GM12878 (cell line): Measurements from ENCODE around the gene NAP1L1. TPM values are rescaled to one million over a fixed set of nuclear protein-coding genes. Genes with fewer than 3 reads are reported as not detected.

Experiments
- ATAC-seq: fragments of 200-7000 bp; cut with Tn5 transposase; 3 replicates; pipeline ENCODE4 v1.9.1; 2020; ENCODE audit warnings: mild to moderate bottlenecking, moderate library complexity
- BruUV-seq: library from RNA; stranded (reverse); fragments of 400-500 nt; replicated peaks from 2 replicates; lab custom pipeline; 2021; lab: Mats Ljungman, UMichigan
- CTCF ChIA-PET: fragments of 300-600 bp; sonication (Branson Sonifier 250); formaldehyde crosslinking; extraction: SDS; loops from one replicate; lab custom pipeline; 2021; ENCODE audit warnings: inconsistent platforms; lab: Yijun Ruan, JAX
- POLR2A ChIA-PET: fragments of 350-600 bp; formaldehyde crosslinking; extraction: SDS; loops from one replicate; lab custom pipeline; 2021; ENCODE audit warnings: inconsistent platforms; lab: Charles Lee
- RAD21 ChIA-PET: fragments of 300-600 bp; sonication (Branson Sonifier 250); formaldehyde crosslinking; loops from one replicate; lab custom pipeline; 2023; ENCODE audit warnings: antibody characterized with exemption; ENCODE audit not compliant: unreplicated experiment; lab: Charles Lee
- SMC1A ChIA-PET: fragments of 300-600 bp; sonication (Branson Sonifier 250); formaldehyde crosslinking; loops from one replicate; lab custom pipeline; 2023; ENCODE audit not compliant: unreplicated experiment, uncharacterized antibody; lab: Charles Lee
- DNase-seq: peaks from one replicate; pipeline ENCODE4 v3.0.0-alpha.2; 2011; ENCODE audit warnings: low read depth, low spot score
- FAIRE-seq: peaks from 3 replicates; lab custom pipeline; 2011; peaks lifted over from hg19 to GRCh38; lab: Jason Lieb, UNC
- H2AFZ ChIP-seq: 2 replicates; pipeline ENCODE4 v1.6.0; 2011; ENCODE audit warnings: low read depth, low read length, control low read depth; ENCODE audit not compliant: control insufficient read depth
- H3K27ac ChIP-seq: 2 replicates; pipeline ENCODE4 v1.5.1; 2011; ENCODE audit warnings: control low read depth; ENCODE audit not compliant: control insufficient read depth, insufficient read depth
- H3K27me3 ChIP-seq, 2 experiments: replicated peaks in 1 of 2; 2 replicates each; pipeline versions ENCODE4 v1.6.0 to v1.6.1; 2011; ENCODE audit warnings: low read length in 1 of 2; ENCODE audit not compliant: control insufficient read depth in 2 of 2, insufficient read depth in 2 of 2
- H3K36me3 ChIP-seq, 2 experiments: 2 replicates each; pipeline ENCODE4 v1.5.1; 2011; ENCODE audit warnings: low read length in 1 of 2; ENCODE audit not compliant: control insufficient read depth in 2 of 2, insufficient read depth in 2 of 2
- H3K4me1 ChIP-seq: 2 replicates; pipeline ENCODE4 v1.6.1; 2011; ENCODE audit warnings: mild to moderate bottlenecking, low read length, moderate library complexity, mixed read lengths; ENCODE audit not compliant: control insufficient read depth, insufficient read depth
- H3K4me2 ChIP-seq: 2 replicates; pipeline ENCODE4 v1.6.0; 2011; ENCODE audit warnings: control low read depth; ENCODE audit not compliant: control insufficient read depth, insufficient read depth
- H3K4me3 ChIP-seq: fragments of 200-600 bp; sonication (generic); 2 replicates; pipeline ENCODE4 v1.5.1; 2016
- H3K79me2 ChIP-seq: 2 replicates; pipeline ENCODE4 v1.6.0; 2011; ENCODE audit warnings: low read length; ENCODE audit not compliant: control insufficient read depth, insufficient read depth
- H3K9ac ChIP-seq: 2 replicates; pipeline ENCODE4 v1.8.0; 2011; ENCODE audit warnings: low read length, control low read depth, mixed read lengths; ENCODE audit not compliant: control insufficient read depth, insufficient read depth
- H3K9me3 ChIP-seq: replicated peaks from 3 replicates; pipeline ENCODE4 v1.5.1; 2011; ENCODE audit warnings: mild to moderate bottlenecking, low read length; ENCODE audit not compliant: control insufficient read depth, insufficient read depth
- H4K20me1 ChIP-seq: 2 replicates; pipeline ENCODE4 v1.6.0; 2011; ENCODE audit not compliant: control insufficient read depth, insufficient read depth
- FOXK2 ChIP-seq: fragments of 450-650 bp; IDR thresholded peaks from 2 replicates; pipeline ENCODE4 v1.6.1; 2017; ENCODE audit warnings: mild to moderate bottlenecking, moderate library complexity
- NKRF ChIP-seq: fragments of 450-650 bp; conservative IDR thresholded peaks from 2 replicates; pipeline ENCODE4 v1.6.1; 2017; ENCODE audit warnings: mild to moderate bottlenecking, moderate library complexity
- POLR2AphosphoS5 ChIP-seq: IDR thresholded peaks from 2 replicates; pipeline ENCODE4 v1.6.1; 2011; ENCODE audit warnings: mild to moderate bottlenecking, low read length, inconsistent platforms
- REST ChIP-seq: IDR thresholded peaks from 2 replicates; pipeline ENCODE4 v1.6.1; 2012; ENCODE audit warnings: mild to moderate bottlenecking, low read depth, low read length
- SP1 ChIP-seq: IDR thresholded peaks from one replicate; pipeline ENCODE4 v1.6.1; 2011; ENCODE audit warnings: low read depth, low read length
- ZNF274 ChIP-seq: IDR thresholded peaks from one replicate; pipeline ENCODE4 v1.8.0; 2011; ENCODE audit not compliant: insufficient read length, insufficient read depth
- ZZZ3 ChIP-seq: IDR thresholded peaks from 2 replicates; pipeline ENCODE4 v1.6.1; 2011; ENCODE audit warnings: low read depth; ENCODE audit not compliant: control insufficient read depth, insufficient read length
- WGBS: methylation state at CpG from one replicate; pipeline ENCODE4 v1.1.6; 2016; ENCODE audit warnings: low lambda C conversion rate; ENCODE audit not compliant: insufficient replicate concordance, insufficient coverage; ENCODE audit errors: missing lambda C conversion rate; 5-methylcytosine and 5-hydroxymethylcytosine counted together
- in situ Hi-C: fragments of 300-500 bp; cut with MboI; formaldehyde crosslinking; loops from 9 replicates; pipeline ENCODE4 v1.14.3; 2018; ENCODE audit warnings: mixed read lengths
- intact Hi-C: fragments of 100-400 bp; cut with micrococcal nuclease; formaldehyde crosslinking; loops from one replicate; pipeline ENCODE4 v1.14.2; 2022; ENCODE audit not compliant: unreplicated experiment
- polyA plus RNA-seq, 11 experiments: library from polyadenylated mRNA; depleted of rRNA in 4 of 11; unstranded in 6 of 11; stranded (reverse) in 5 of 11; fragments of >200 nt; fragmentation: Nextera tagmentation in 4 of 11; fragmentation: Illumina TruSeq in 1 of 11; extraction: Ambion mirVana in 4 of 11; extraction: Trizol in 1 of 11; gene quantifications; 1 replicate in 1 of 11; 2 replicates in 10 of 11; pipeline versions ENCODE4 v1.2.1 to v1.2.3, GENCODE V29; 2011 to 2016; ENCODE audit warnings: inconsistent platforms in 2 of 11, missing spikeins in 2 of 11, low read depth in 1 of 11
- total RNA-seq, 4 experiments: library from RNA; depleted of rRNA in 3 of 4; stranded (reverse); fragments of >200 nt in 3 of 4; fragmentation: Illumina TruSeq in 1 of 4; extraction: Trizol in 1 of 4; gene quantifications; 2 replicates each; pipeline versions ENCODE4 v1.2.1 to v1.2.3, GENCODE V29; 2013 to 2021

NAP1L1 gene
- total and polyA plus RNA-seq, 10 of the 15 experiments (the other 5 are each of a cell fraction or from before 2014, with no cell fraction given), result 256 to 1,036 (median 536) TPM

GRCh38 chr12:76006028-76006925, 78.2 kb downstream of the NAP1L1 start:
- 72% methylated on average over 9 of the region's 9 CpGs for WGBS
- ChIA-PET SMC1A (interaction anchor here (0.8 kb wide), 2 partner anchors 31 to 46 kb away, joined by 3 to 6 read pairs; no protein-coding TSS in a partner anchor), RAD21 (no interaction called here), POLR2A (no interaction called here), CTCF (no interaction called here)
- H2AFZ ChIP-seq, result no peak overlapping the region
- intact Hi-C loops (no loop called here), in situ Hi-C loops (no loop called here)
- TF ChIP-seq ZNF274, result no peak
- no peak for TF ChIP-seq FOXK2
- no peak for TF ChIP-seq SP1
- no peaks in the 10 kb centered on the region for H3K4me1 ChIP-seq
- no peak for ATAC-seq
- no peak overlapping the region for H3K4me2 ChIP-seq
- DNase-seq, result no peak
- no peaks in the 10 kb centered on the region for H3K27me3 ChIP-seq
- H4K20me1 ChIP-seq, result no peaks in the 10 kb centered on the region
- no peak overlapping the region for H3K9ac ChIP-seq
- no peak overlapping the region for H3K4me3 ChIP-seq
- no TSS peak for BruUV-seq
- H3K36me3 ChIP-seq, result no peaks in the 10 kb centered on the region
- no peak for FAIRE-seq
- no peaks in the 10 kb centered on the region for H3K79me2 ChIP-seq
- H3K27ac ChIP-seq, result no peak overlapping the region
- no peaks in the 10 kb centered on the region; the same call in 2 of the 3 replicates for H3K9me3 ChIP-seq

GRCh38 chr12:76003355-76003638, 81.2 kb downstream of the NAP1L1 start:
- ChIA-PET CTCF (no interaction called here), RAD21 (interaction anchor here (0.7 kb wide), 1 partner anchor 25 kb away, joined by 3 read pairs; no protein-coding TSS in a partner anchor), POLR2A (interaction anchor here (0.6 kb wide), 1 partner anchor 198 kb away, joined by 4 read pairs; no protein-coding TSS in a partner anchor), SMC1A (interaction anchor here (1.2 to 2.2 kb wide), 2 partner anchors 10 to 14 kb away, joined by 3 to 7 read pairs; no protein-coding TSS in a partner anchor)
- no peaks in the 10 kb centered on the region for H3K4me1 ChIP-seq
- no peak overlapping the region for H3K4me2 ChIP-seq
- no TSS peak for BruUV-seq
- WGBS, result 100% methylated on average over 2 of the region's 2 CpGs
- H3K79me2 ChIP-seq, result no peaks in the 10 kb centered on the region
- ATAC-seq (no peak), FAIRE-seq (no peak), DNase-seq (no peak)
- H3K27me3 ChIP-seq, result no peaks in the 10 kb centered on the region
- H4K20me1 ChIP-seq, result no peaks in the 10 kb centered on the region
- no peaks in the 10 kb centered on the region for H3K36me3 ChIP-seq
- no peak overlapping the region for H3K9ac ChIP-seq
- H3K4me3 ChIP-seq, result no peak overlapping the region
- no peaks in the 10 kb centered on the region; the same call in 2 of the 3 replicates for H3K9me3 ChIP-seq
- in situ Hi-C loops, result no loop called here
- intact Hi-C loops, result no loop called here
- no peak overlapping the region for H3K27ac ChIP-seq
- H2AFZ ChIP-seq, result no peak overlapping the region
- TF ChIP-seq REST (no peak), ZZZ3 (no peak), POLR2AphosphoS5 (no peak), ZNF274 (no peak), NKRF (no peak)
